HCT116 (cell line): ENCODE data around the gene PGAP6. TPM values are rescaled to one million over a fixed set of nuclear protein-coding genes. Genes with fewer than 3 reads are reported as not detected.

Experiments used
- ATAC-seq: fragments of 200-7000 bp; cut with Tn5 transposase; 2 replicates; pipeline ENCODE4 v1.9.1; 2020; ENCODE audit warnings: mild to moderate bottlenecking, moderate library complexity
- BruUV-seq: library from RNA; stranded (reverse); fragments of 400-500 nt; replicated peaks from 2 replicates; lab custom pipeline; 2021; lab: Mats Ljungman, UMichigan
- CTCF ChIA-PET: fragments of 300-600 bp; sonication (Branson Sonifier 250); formaldehyde crosslinking; loops from one replicate; lab custom pipeline; 2021; ENCODE audit warnings: antibody characterized with exemption; lab: Charles Lee
- POLR2A ChIA-PET: fragments of 300-600, 350-600 bp; sonication (Branson Sonifier 250); formaldehyde crosslinking; loops from one replicate; lab custom pipeline; 2021; ENCODE audit warnings: antibody characterized with exemption; lab: Charles Lee
- RAD21 ChIA-PET, 2 experiments: fragments of 300-600 bp; sonication (Branson Sonifier 250); formaldehyde crosslinking; loops; one replicate each; lab custom pipeline; 2023; ENCODE audit warnings: low total read pairs in 2 of 2; ENCODE audit not compliant: uncharacterized antibody in 2 of 2, unreplicated experiment in 2 of 2, low non-redundant PET in 1 of 2; lab: Charles Lee
- DNase-seq: peaks from one replicate; pipeline ENCODE4 v3.0.0-alpha.2; 2010; ENCODE audit warnings: low read depth, low spot score
- H2AFZ ChIP-seq: fragments of 200-600 bp; shearing (Covaris generic), sonication (generic); 2 replicates; pipeline ENCODE4 v1.6.1; 2017; ENCODE audit warnings: low read depth, mixed run types, mixed read lengths, antibody characterized with exemption, low read length; ENCODE audit not compliant: poor library complexity, severe bottlenecking
- H3K27ac ChIP-seq: 2 replicates; pipeline ENCODE4 v1.5.1; 2012; ENCODE audit warnings: low read depth, low read length
- H3K27me3 ChIP-seq: fragments of 200-600 bp; sonication (generic); 2 replicates; pipeline ENCODE4 v1.6.1; 2016; ENCODE audit warnings: mixed run types, low read length, mixed read lengths; ENCODE audit not compliant: insufficient read depth
- H3K36me3 ChIP-seq, 2 experiments: fragments of 200-500 bp in 1 of 2; fragments of 200-600 bp in 1 of 2; sonication (Bioruptor generic) in 1 of 2; sonication (generic) in 1 of 2; 2 replicates each; pipeline versions ENCODE4 v1.5.1 to v1.6.1; 2014 to 2016; ENCODE audit warnings: low read length in 2 of 2, inconsistent platforms in 1 of 2, mixed read lengths in 1 of 2, mixed run types in 1 of 2; ENCODE audit not compliant: insufficient read depth in 2 of 2, control insufficient read depth in 1 of 2
- H3K4me1 ChIP-seq, 2 experiments: fragments of 200-600 bp in 1 of 2; sonication (generic) in 1 of 2; 2 replicates each; pipeline versions ENCODE4 v1.5.1 to v1.6.1; 2012 to 2017; ENCODE audit warnings: low read length in 2 of 2, inconsistent platforms in 1 of 2, mild to moderate bottlenecking in 1 of 2, mixed read lengths in 1 of 2, mixed run types in 1 of 2, moderate library complexity in 1 of 2; ENCODE audit not compliant: insufficient read depth in 2 of 2, control insufficient read depth in 1 of 2
- H3K4me2 ChIP-seq: fragments of 200-600 bp; sonication (generic); 2 replicates; pipeline ENCODE4 v1.6.1; 2017; ENCODE audit warnings: mixed run types, low read length, mixed read lengths
- H3K4me3 ChIP-seq, 2 experiments: fragments of 200-600 bp in 1 of 2; sonication (generic) in 1 of 2; replicated peaks in 1 of 2; 2 replicates each; pipeline ENCODE4 v1.5.1; 2011 to 2016; ENCODE audit warnings: low read length in 2 of 2, control low read depth in 1 of 2, low read depth in 1 of 2, mild to moderate bottlenecking in 1 of 2, mixed read lengths in 1 of 2, mixed run types in 1 of 2
- H3K79me2 ChIP-seq: fragments of 200-600 bp; sonication (generic); 2 replicates; pipeline ENCODE4 v1.6.1; 2017; ENCODE audit warnings: mild to moderate bottlenecking, mixed run types, low read length, moderate library complexity, mixed read lengths; ENCODE audit not compliant: insufficient read depth
- H3K9ac ChIP-seq: fragments of 200-600 bp; sonication (generic); 2 replicates; pipeline ENCODE4 v1.6.1; 2016; ENCODE audit warnings: low read length, mixed read lengths
- H3K9me2 ChIP-seq: fragments of 200-600 bp; sonication (generic), shearing (Covaris generic); 2 replicates; pipeline ENCODE4 v1.6.1; 2017; ENCODE audit warnings: mixed run types, mild to moderate bottlenecking, moderate library complexity; ENCODE audit not compliant: insufficient read depth
- H3K9me3 ChIP-seq, 2 experiments: fragments of 200-500 bp in 1 of 2; fragments of 200-600 bp in 1 of 2; sonication (Bioruptor generic) in 1 of 2; sonication (generic) in 1 of 2; 2 replicates each; pipeline ENCODE4 v1.6.1; 2014 to 2017; ENCODE audit warnings: low read length in 2 of 2, mixed read lengths in 2 of 2, inconsistent platforms in 1 of 2, low read depth in 1 of 2, mild to moderate bottlenecking in 1 of 2, mixed run types in 1 of 2, moderate library complexity in 1 of 2; ENCODE audit not compliant: control insufficient read depth in 1 of 2, insufficient read depth in 1 of 2
- H4K20me1 ChIP-seq: fragments of 200-600 bp; sonication (generic), shearing (Covaris generic); 2 replicates; pipeline ENCODE4 v1.6.1; 2017; ENCODE audit warnings: mixed run types, mild to moderate bottlenecking, moderate library complexity; ENCODE audit not compliant: insufficient read depth
- CBX3 ChIP-seq: IDR thresholded peaks from 2 replicates; pipeline ENCODE4 v1.6.1; 2012; ENCODE audit warnings: low read depth
- CEBPB ChIP-seq: IDR thresholded peaks from 2 replicates; pipeline ENCODE4 v1.6.1; 2012; ENCODE audit warnings: low read depth
- ELF1 ChIP-seq: IDR thresholded peaks from 2 replicates; pipeline ENCODE4 v1.6.1; 2012; ENCODE audit warnings: low read depth, borderline replicate concordance
- EZH2 ChIP-seq: fragments of 200-600 bp; sonication (generic); IDR thresholded peaks from 2 replicates; pipeline ENCODE4 v1.6.1; 2017; ENCODE audit warnings: antibody characterized with exemption, mixed run types
- EZH2phosphoT487 ChIP-seq: fragments of 200-600 bp; IDR thresholded peaks from 2 replicates; pipeline ENCODE4 v1.6.1; 2018; ENCODE audit warnings: antibody characterized with exemption, borderline replicate concordance
- FOSL1 ChIP-seq: IDR thresholded peaks from 2 replicates; pipeline ENCODE4 v1.6.1; 2012; ENCODE audit warnings: low read depth
- JUND ChIP-seq: IDR thresholded peaks from 2 replicates; pipeline ENCODE4 v1.6.1; 2012
- MAX ChIP-seq: IDR thresholded peaks from 2 replicates; pipeline ENCODE4 v1.6.1; 2012
- POLR2A ChIP-seq: IDR thresholded peaks from 2 replicates; pipeline ENCODE4 v1.7.0; 2011; ENCODE audit warnings: borderline replicate concordance; ENCODE audit not compliant: insufficient read depth, insufficient read length; ENCODE audit errors: extremely low read depth
- POLR2AphosphoS5 ChIP-seq: IDR thresholded peaks from 2 replicates; pipeline ENCODE4 v1.6.1; 2011; ENCODE audit warnings: mild to moderate bottlenecking, low read depth, low read length, moderate library complexity
- SIN3A ChIP-seq: IDR thresholded peaks from 2 replicates; pipeline ENCODE4 v1.6.1; 2012; ENCODE audit warnings: low read depth
- SP1 ChIP-seq: IDR thresholded peaks from 2 replicates; pipeline ENCODE4 v1.6.1; 2012; ENCODE audit warnings: low read depth
- TCF7L2 ChIP-seq: IDR thresholded peaks from 2 replicates; pipeline ENCODE4 v1.7.0; 2011; ENCODE audit warnings: borderline replicate concordance, inconsistent platforms; ENCODE audit not compliant: insufficient read depth, insufficient read length; ENCODE audit errors: extremely low read depth
- ZBTB33 ChIP-seq: IDR thresholded peaks from 2 replicates; pipeline ENCODE4 v1.6.1; 2011; ENCODE audit warnings: mild to moderate bottlenecking, low read length, moderate library complexity; ENCODE audit not compliant: insufficient replicate concordance; ENCODE audit errors: extremely low read depth
- ZFX ChIP-seq: fragments of 450-650 bp; IDR thresholded peaks from 2 replicates; pipeline ENCODE4 v1.6.1; 2017
- ZNF274 ChIP-seq: fragments of 200-500 bp; sonication (Bioruptor generic); IDR thresholded peaks from 2 replicates; pipeline ENCODE4 v1.6.1; 2014; ENCODE audit warnings: mild to moderate bottlenecking, low read depth, low read length, inconsistent platforms
- intact Hi-C: fragments of 100-400 bp; cut with micrococcal nuclease; formaldehyde crosslinking; loops from 2 replicates; pipeline ENCODE4 v1.10.0; 2022
- total RNA-seq: library from RNA; stranded (reverse); gene quantifications from one replicate; pipeline ENCODE4 v1.2.1, GENCODE V29; 2021; ENCODE audit not compliant: unreplicated experiment

PGAP6 gene
- total RNA-seq, 1 experiment from 2014 or later = 35.4 TPM

GRCh38 chr16:359871-360697 is 21.7 kb downstream of the PGAP6 start:
- RAD21 ChIA-PET = interaction anchor here in 1 of 2 experiments (0.7 kb wide), 1 partner anchor 141 kb away, joined by 3 read pairs; no protein-coding TSS in a partner anchor

More at GRCh38 chr16:359871-360697, 21.7 kb downstream of the PGAP6 start:
- no peak overlapping the region for H2AFZ ChIP-seq
- H4K20me1 ChIP-seq = no peaks in the 10 kb centered on the region
- no peaks in the 10 kb centered on the region for H3K4me1 ChIP-seq
- no peaks in the 10 kb centered on the region for H3K9me2 ChIP-seq
- ATAC-seq (no peak), DNase-seq (no peak)
- H3K9me3 ChIP-seq = no peaks in the 10 kb centered on the region
- BruUV-seq = no TSS peak
- H3K79me2 ChIP-seq = no peaks in the 10 kb centered on the region
- H3K4me3 ChIP-seq = no peak overlapping the region
- no peak for TF ChIP-seq SP1
- TF ChIP-seq EZH2phosphoT487 = no peak
- TF ChIP-seq ZBTB33 = no peak
- TF ChIP-seq POLR2AphosphoS5 = no peak
- no peak for TF ChIP-seq FOSL1
- no peak for TF ChIP-seq ELF1
- no peak for TF ChIP-seq CEBPB
- TF ChIP-seq SIN3A = no peak
- no peak for TF ChIP-seq ZNF274
- no peak for TF ChIP-seq POLR2A
- TF ChIP-seq JUND = no peak
- TF ChIP-seq MAX = no peak
- TF ChIP-seq TCF7L2 = no peak
- no peak for TF ChIP-seq CBX3
- TF ChIP-seq ZFX = no peak
- TF ChIP-seq EZH2 = no peak
- no peaks in the 10 kb centered on the region for H3K27me3 ChIP-seq
- intact Hi-C loops = no loop called here
- H3K27ac ChIP-seq = no peak overlapping the region
- H3K36me3 ChIP-seq = no peaks in the 10 kb centered on the region
- ChIA-PET POLR2A (no interaction called here), CTCF (no interaction called here)
- H3K9ac ChIP-seq = no peak overlapping the region
- no peak overlapping the region for H3K4me2 ChIP-seq
